Effector memory CD8-positive, alpha-beta T cell (primary cell): ENCODE measurements around the gene BRSK2.
"Not testable (repeated sequence)": the region's sequence is repeated elsewhere in the genome, so short reads cannot be mapped to it uniquely, and the experiment has no call there.

Experiments used
- ATAC-seq: fragments of 150-1000 bp; cut with Tn5 transposase; replicated peaks from 2 replicates; pipeline ENCODE4 v1.10.0; 2021; ENCODE audit warnings: mild to moderate bottlenecking, moderate library complexity
- DNase-seq, 3 experiments: peaks; one replicate each; pipeline ENCODE4 v3.0.0; 2021
- H3K27ac Mint-ChIP-seq, 2 donors: one replicate each; pipeline ENCODE4 v1.8.0; 2022; ENCODE audit warnings: mild to moderate bottlenecking in 2 of 2, mixed read lengths in 2 of 2, moderate library complexity in 2 of 2
- H3K27me3 Mint-ChIP-seq, 2 donors: one replicate each; pipeline ENCODE4 v1.8.0; 2022; ENCODE audit warnings: mixed read lengths in 2 of 2
- H3K36me3 Mint-ChIP-seq: one replicate; pipeline ENCODE4 v1.8.0; 2022; ENCODE audit warnings: mild to moderate bottlenecking, moderate library complexity, mixed read lengths; ENCODE audit not compliant: insufficient read depth
- H3K4me1 Mint-ChIP-seq, 2 donors: one replicate each; pipeline ENCODE4 v1.8.0; 2022; ENCODE audit warnings: low read depth in 2 of 2, mixed read lengths in 2 of 2
- H3K4me3 Mint-ChIP-seq, 2 donors: one replicate each; pipeline ENCODE4 v1.8.0; 2022; ENCODE audit warnings: mild to moderate bottlenecking in 2 of 2, mixed read lengths in 2 of 2, moderate library complexity in 2 of 2
- H3K9me3 Mint-ChIP-seq, 2 donors: one replicate each; pipeline ENCODE4 v1.8.0; 2022; ENCODE audit warnings: mixed read lengths in 2 of 2

Gene BRSK2

DNA sequence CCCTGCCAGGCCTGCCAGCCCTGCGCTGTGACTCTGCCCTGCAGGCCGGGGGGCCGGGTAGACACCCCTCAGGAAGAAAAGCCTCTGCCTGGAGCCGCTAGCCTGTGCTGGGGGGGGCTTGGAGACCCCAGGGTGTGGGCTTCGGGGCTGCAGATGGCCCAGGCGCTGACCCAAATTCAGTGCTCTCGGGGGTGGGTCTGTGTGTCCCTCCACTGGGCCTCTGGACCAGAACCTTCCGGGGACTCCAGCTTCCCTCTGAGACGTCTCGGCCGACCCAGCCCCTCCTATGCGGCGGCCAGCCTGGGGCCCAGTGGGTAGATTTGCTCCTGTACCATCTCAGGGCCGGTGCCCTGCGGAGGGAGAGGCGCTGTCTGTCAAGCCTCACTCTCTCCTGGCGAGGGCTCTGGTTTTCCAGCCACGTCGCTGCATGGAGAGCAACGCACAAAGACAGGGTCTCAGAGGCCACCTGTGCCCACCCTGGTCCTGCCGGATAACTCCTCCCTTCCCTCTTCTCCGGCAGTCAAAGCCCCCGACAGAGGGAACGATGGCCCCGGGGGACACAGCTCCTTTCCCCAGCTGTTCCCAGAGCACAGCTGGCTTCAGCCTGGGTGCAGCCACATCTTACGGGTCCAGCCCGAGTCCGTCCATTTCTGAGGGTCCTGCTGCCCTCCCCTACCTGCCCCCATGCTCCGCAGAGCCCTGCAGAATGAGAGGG lies 40.2 kb upstream of the BRSK2 start:
- ATAC-seq (no peak), DNase-seq (no peak)
- peaks cover 0 to 17% of the 10 kb centered on the region in 2 donors for H3K27me3 Mint-ChIP-seq
- no peaks in the 10 kb centered on the region for H3K36me3 Mint-ChIP-seq
- no peak overlapping the region for H3K4me3 Mint-ChIP-seq
- H3K9me3 Mint-ChIP-seq: no peaks in the 10 kb centered on the region
- H3K27ac Mint-ChIP-seq: no peak overlapping the region
- H3K4me1 Mint-ChIP-seq: no peaks in the 10 kb centered on the region

DNA sequence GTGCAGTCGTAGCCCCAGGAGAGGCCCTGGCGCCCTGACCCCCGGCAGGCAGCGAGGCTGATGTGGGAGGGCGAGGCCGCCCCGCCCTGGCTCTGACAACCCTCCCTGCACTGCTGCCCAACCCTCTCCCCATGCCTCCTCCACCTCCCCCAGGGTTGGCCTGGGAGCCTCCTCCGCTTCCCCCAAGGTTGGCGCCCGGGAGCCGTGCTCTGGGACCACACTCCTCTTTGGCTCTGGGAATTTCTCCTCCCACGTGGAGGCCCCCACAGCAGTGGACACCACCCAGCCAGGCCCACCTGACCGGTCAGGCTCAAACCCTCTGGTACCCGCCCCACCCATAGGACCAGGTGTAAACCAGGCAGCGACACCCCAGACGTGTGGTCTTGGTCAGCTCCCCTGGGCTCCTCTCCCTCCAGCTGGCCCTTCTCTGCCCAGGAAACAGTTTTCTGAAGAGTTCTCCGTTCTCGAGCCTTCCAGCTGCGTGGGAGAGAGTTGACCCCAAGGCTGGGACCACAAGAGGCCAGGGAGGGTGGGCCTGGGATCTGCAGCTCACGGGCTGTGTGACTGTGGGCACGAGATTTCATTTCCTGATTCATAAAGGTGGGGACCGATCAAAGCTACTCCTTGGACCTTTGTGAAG lies 39.5 kb upstream of the BRSK2 start:
- no peaks in the 10 kb centered on the region for H3K4me1 Mint-ChIP-seq
- no peak for DNase-seq
- H3K27me3 Mint-ChIP-seq: peaks cover 0 to 24% of the 10 kb centered on the region in 2 donors
- no peaks in the 10 kb centered on the region for H3K9me3 Mint-ChIP-seq
- no peak for ATAC-seq
- H3K36me3 Mint-ChIP-seq: no peaks in the 10 kb centered on the region
- no peak overlapping the region for H3K4me3 Mint-ChIP-seq
- peak overlapping the region in 1 of 2 donors; percentile 60 for H3K27ac Mint-ChIP-seq

DNA sequence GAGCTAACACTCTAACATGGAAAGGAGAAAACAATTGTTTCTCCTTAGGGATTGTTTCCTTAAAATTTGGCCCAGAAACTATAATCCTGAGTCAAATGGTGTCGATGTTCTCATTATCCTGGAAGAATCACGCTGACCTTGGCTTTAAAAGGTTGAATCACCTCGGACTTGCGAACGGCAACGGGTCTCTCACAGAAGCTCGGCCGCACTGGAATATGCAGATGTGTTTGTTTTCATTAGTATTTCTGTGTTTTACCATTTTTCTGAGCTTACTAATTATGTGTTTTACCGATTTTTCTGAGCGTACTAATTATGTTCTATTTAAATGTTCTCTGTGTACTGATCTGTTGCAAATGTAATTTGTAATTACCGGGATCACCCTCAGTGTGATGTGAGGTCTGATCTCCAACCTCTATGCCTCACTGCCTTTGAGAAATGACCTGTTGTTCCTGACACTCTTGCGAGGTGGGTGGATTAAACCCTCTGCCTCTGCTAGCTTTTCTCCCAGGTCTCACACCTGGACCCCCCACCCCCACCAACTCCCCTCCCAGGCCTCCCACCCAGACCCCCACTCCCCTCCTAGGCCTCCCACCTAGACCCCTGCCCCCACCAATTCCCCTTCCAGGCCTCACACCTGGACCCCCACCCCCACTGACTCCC lies 38.3 kb upstream of the BRSK2 start:
- Mint-ChIP-seq H3K27me3 (peaks cover 5 to 32% of the 10 kb centered on the region in 2 donors), H3K4me3 (no peak overlapping the region), H3K9me3 (no peaks in the 10 kb centered on the region), H3K27ac (peak overlapping the region; percentile 28 to 60), H3K36me3 (no peaks in the 10 kb centered on the region), H3K4me1 (no peaks in the 10 kb centered on the region)
- ATAC-seq (no peak), DNase-seq (no peak)

DNA sequence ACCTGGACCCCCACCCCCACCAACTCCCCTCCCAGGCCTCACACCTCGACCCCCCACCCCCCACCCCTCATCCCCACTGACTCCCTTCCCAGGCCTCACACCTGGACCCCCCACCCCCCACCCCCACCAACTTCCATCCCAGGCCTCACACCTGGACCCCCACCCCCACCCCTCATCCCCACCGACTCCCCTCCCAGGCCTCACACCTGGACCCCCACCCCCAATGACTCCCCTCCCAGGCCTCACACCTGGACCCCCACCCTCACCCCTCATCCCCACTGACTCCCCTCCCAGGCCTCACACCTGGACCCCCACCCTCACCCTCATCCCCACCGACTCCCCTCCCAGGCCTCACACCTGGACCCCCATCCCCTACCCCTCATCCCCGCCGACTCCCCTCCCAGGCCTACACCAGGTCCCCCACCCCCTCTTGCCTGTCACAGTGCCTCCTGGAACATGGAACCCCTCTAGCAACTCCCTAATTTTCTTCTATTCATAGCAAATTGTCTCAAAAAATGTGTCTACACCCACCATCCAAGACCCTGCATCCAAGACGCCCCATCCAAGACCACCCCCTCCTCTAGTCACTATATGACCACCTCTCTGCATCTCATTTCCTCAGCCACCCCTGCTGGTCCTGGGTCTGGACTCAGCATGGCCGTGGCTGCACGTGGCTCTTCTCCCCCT lies 36.9 kb upstream of the BRSK2 start:
- Mint-ChIP-seq H3K9me3 (no peaks in the 10 kb centered on the region), H3K4me1 (no peaks in the 10 kb centered on the region), H3K27me3 (peaks cover 10 to 32% of the 10 kb centered on the region in 2 donors), H3K4me3 (no peak overlapping the region), H3K27ac (peak overlapping the region in 1 of 2 donors; percentile 33), H3K36me3 (peaks cover 3% of the 10 kb centered on the region)
- DNase-seq (no peak), ATAC-seq (no peak)

DNA sequence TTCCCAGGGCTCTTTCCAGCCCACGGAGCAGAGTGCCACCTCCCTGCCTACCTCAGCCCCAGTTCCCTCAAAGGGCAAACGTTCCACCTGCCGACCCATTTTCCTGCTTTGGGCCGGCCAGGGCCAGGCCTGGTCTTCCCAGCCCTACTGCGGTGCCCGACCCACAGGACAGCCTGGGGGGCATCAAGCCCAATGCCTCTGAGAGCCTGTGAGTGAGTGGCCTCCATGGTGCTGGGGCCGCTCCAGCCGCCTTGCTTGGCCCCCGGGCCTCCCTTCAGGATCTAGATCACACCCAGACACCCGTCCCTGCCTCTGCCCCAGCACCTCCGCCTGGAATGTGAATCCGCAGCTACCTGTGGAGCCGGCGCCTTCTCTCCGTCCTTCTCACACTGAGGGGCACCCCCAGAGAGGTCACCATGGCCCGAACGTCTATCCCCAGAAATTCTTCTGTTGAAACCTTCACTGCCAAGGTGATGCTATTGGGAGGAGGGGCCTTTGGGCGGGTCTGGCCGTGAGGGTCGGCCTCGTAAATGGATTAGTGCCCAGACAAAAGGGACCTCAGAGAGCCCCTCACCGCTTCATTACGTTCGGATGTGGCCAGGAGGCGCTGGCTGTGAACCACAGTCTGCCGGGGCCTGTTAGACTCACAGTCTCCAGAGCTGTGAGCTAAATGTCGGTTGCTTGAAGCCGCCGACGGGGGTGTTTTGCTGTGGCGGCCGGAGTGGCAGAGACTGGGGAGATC lies 36.2 kb upstream of the BRSK2 start:
- no peaks in the 10 kb centered on the region for H3K4me1 Mint-ChIP-seq
- H3K27ac Mint-ChIP-seq: peak overlapping the region in 1 of 2 donors; percentile 33
- DNase-seq: no peak
- H3K36me3 Mint-ChIP-seq: peaks cover 3% of the 10 kb centered on the region
- ATAC-seq: no peak
- no peaks in the 10 kb centered on the region for H3K9me3 Mint-ChIP-seq
- H3K27me3 Mint-ChIP-seq: peaks cover 10 to 32% of the 10 kb centered on the region in 2 donors
- no peak overlapping the region for H3K4me3 Mint-ChIP-seq

DNA sequence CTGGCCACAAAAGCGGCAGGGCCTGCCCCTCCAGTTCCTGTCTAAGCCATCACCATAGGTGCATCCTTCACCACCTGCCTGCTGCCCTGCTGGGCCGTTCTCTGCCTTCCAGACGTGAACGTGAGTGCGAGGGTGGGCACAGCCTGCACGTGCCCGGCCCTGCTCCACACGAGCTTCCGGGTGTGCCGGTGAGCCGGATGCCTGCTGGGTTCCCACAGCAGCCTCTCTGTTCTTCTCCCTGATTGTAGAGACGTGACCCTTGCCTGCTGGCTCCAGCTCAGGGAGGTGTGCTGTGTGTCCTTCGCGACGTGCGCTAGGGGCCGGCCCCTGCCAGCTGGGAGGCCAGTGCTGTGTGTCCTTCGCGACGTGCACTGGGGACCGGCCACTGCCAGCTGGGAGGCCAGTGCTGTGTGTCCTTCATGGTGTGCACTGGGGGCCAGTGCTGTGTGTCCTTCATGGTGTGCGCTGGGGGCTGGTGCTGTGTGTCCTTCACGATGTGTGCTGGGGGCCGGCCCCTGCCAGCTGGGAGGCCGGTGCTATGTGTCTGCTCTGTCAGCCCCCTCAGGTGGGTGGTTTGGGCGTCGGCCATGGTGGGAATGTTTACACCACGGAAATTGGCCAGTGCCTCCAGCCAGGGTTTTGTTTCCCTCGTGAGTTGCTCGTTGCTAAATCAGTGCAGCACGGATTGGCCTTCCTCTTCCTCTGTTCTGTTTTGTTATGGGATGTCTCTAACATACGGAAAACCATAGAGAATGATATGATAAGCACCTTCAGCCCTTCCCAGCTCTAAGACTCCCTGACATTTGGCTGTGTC lies 35.4 kb upstream of the BRSK2 start:
- ATAC-seq (no peak), DNase-seq (no peak)
- no peaks in the 10 kb centered on the region for H3K4me1 Mint-ChIP-seq
- H3K4me3 Mint-ChIP-seq: no peak overlapping the region
- no peaks in the 10 kb centered on the region for H3K9me3 Mint-ChIP-seq
- H3K36me3 Mint-ChIP-seq: peaks cover 3% of the 10 kb centered on the region
- no peak overlapping the region for H3K27ac Mint-ChIP-seq
- H3K27me3 Mint-ChIP-seq: peaks cover 10 to 32% of the 10 kb centered on the region in 2 donors

DNA sequence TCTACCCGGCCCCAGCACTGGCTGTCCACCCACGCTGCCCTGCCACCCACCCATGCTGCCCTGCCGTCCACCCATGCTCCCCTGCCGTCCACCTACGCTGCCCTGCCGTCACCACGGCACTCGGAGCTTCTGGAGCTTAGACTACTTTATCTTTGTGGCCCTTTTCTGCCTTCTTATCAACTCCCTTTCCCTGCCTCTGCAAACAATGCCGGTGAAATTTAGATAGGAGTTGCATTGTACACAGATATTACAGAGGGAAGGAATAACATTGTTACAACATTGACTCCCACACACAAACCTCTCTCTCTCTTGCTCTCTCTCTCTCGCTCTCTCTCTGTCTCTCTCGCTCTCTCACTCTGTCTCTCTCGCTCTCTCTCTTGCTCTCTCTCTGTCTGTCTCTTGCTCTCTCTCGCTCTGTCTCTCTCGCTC lies 33.7 kb upstream of the BRSK2 start:
- peaks cover 15 to 39% of the 10 kb centered on the region in 2 donors for H3K27me3 Mint-ChIP-seq
- H3K9me3 Mint-ChIP-seq: no peaks in the 10 kb centered on the region
- no peaks in the 10 kb centered on the region for H3K4me1 Mint-ChIP-seq
- no peak overlapping the region for H3K27ac Mint-ChIP-seq
- ATAC-seq: no peak
- H3K4me3 Mint-ChIP-seq: no peak overlapping the region
- peaks cover 3% of the 10 kb centered on the region for H3K36me3 Mint-ChIP-seq
- DNase-seq: no peak

DNA sequence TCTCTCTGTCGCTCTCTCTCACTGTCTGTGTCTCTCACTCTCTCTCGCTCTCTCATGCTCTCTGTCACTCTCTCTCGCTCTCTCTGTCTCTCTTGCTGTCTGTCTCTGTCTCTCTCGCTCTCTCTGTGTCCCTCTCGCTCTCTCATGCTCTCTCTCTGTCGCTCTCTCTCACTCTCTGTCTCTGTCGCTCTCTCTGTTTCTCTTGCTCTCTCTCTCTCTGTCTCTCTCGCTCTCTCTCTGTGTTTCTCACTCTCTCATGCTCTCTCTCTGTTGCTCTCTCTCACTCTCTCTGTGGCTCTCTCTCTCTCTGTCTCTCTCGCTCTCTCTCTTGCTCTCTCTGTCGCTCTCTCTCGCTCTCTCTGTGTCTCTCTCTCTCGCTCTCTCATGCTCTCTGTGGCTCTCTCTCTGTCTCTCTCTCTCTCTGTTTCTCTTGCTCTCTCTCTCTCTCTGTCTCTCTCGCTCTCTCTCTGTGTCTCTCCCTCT lies 33.2 kb upstream of the BRSK2 start:
- no peaks in the 10 kb centered on the region for H3K9me3 Mint-ChIP-seq
- peaks cover 3% of the 10 kb centered on the region for H3K36me3 Mint-ChIP-seq
- ATAC-seq: no peak
- H3K4me3 Mint-ChIP-seq: no peak overlapping the region
- H3K27ac Mint-ChIP-seq: no peak overlapping the region
- DNase-seq: no peak
- H3K4me1 Mint-ChIP-seq: no peaks in the 10 kb centered on the region
- peaks cover 15 to 39% of the 10 kb centered on the region in 2 donors for H3K27me3 Mint-ChIP-seq

DNA sequence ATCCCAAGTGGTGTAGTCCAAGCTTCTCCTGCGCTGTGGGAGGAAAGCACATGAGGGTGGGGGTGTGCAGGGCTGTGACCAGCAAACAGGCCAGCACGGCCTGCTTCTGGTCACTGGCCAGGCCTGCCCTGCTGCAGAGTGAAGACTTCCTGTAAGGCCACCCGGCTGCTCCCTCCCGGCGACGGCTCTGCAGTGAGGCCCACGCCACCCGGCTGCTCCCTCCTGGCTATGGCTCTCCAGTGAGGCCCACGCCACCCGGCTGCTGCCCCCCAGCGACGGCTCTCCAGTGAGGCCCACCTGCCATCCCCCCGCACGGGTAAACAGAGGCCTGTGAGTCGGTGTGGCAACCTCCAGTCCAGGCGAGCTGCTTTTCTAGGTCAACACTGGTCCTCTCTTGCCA lies 31.4 kb upstream of the BRSK2 start:
- H3K4me3 Mint-ChIP-seq: no peak overlapping the region

DNA sequence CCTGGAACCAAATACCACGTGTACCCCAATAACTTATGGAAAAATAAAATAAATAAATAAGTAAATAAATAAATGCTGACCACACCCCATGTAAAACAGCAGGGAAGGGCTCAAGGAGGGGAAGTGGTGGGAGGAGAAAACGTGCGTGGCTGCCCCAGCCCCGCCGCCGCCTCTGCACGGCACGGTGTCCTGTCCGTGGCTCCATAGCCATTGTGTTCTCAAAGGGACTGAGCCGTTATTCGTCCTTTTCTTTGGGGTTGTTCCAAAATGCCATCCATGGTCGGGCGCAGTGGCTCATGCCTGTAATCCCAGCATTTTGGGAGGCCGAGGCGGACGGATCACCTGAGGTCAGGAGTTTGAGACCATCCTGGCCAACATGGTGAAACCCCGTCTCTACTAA lies 30.8 kb upstream of the BRSK2 start:
- not testable (repeated sequence) for H3K27ac Mint-ChIP-seq, DNase-seq, H3K4me3 Mint-ChIP-seq, H3K4me1 Mint-ChIP-seq, H3K9me3 Mint-ChIP-seq, ATAC-seq, H3K36me3 Mint-ChIP-seq
- peaks cover 20 to 42% of the 10 kb centered on the region in 2 donors for H3K27me3 Mint-ChIP-seq

More for the DNA sequence above, 31.4 kb upstream of the BRSK2 start:
- Mint-ChIP-seq H3K27me3 (peaks cover 20 to 43% of the 10 kb centered on the region in 2 donors), H3K27ac (no peak overlapping the region), H3K9me3 (no peaks in the 10 kb centered on the region), H3K4me1 (no peaks in the 10 kb centered on the region), H3K36me3 (peaks cover 3% of the 10 kb centered on the region)
- no peak for ATAC-seq
- no peak for DNase-seq

DNA sequence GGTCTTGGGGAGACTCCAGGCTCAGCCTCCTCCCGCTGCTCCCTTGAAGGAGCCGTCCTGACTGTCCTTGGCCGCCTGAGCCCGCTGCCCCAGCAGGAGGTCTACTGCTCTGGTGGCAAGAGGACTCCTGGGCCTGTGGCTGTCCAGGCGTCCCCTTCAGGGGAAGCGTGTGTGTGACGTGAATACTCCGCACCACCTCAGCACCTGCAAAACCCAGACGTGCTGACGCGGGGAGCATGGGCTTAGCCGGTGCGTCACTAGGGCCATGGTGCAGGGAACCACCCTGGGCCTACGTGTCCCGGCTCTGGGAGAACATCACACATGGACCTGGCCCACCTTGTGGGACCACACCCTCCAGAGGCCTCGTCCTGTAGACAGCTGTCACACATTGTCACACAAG lies 30.2 kb upstream of the BRSK2 start:
- no peak overlapping the region for H3K27ac Mint-ChIP-seq
- no peak overlapping the region for H3K4me3 Mint-ChIP-seq
- H3K27me3 Mint-ChIP-seq: peaks cover 22 to 42% of the 10 kb centered on the region in 2 donors
- no peaks in the 10 kb centered on the region for H3K4me1 Mint-ChIP-seq
- DNase-seq (no peak), ATAC-seq (no peak)
- no peaks in the 10 kb centered on the region for H3K9me3 Mint-ChIP-seq
- H3K36me3 Mint-ChIP-seq: peaks cover 3% of the 10 kb centered on the region

DNA sequence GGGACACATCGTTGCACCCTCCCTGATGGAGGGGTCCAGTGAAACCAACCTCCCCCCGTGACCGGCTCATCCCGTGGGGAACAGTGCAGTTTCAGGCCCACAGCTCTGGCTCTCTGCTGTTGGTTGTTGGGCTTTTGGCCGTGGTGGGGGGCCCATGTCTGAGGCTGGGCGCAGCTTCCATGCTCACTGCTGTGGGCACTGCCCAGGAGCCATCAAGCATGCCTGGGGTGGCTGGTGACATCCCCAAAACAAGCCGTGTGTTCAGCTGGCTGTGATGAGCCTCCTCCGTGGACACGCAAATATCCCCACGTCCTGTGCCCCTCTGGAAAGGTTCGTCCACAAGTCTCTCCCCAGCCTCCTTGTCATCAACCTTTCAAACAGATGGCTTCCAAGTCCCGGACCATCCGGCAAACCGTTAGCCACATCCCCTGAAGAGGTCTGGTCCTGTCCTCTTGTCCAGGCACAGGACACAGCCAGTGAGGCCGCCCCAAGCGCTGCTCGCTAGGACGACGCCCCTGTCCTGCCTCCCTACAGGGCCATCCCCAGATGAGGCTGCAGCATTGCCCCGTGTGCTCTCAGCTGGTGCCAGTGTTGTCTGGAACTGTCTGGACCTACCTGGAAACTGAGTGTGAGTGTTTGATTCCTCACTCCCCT lies 29.4 kb upstream of the BRSK2 start:
- H3K4me1 Mint-ChIP-seq: no peaks in the 10 kb centered on the region
- H3K36me3 Mint-ChIP-seq: peaks cover 3% of the 10 kb centered on the region
- H3K27me3 Mint-ChIP-seq: peaks cover 29 to 43% of the 10 kb centered on the region in 2 donors
- no peaks in the 10 kb centered on the region for H3K9me3 Mint-ChIP-seq
- H3K4me3 Mint-ChIP-seq: no peak overlapping the region
- ATAC-seq: no peak
- DNase-seq: no peak
- no peak overlapping the region for H3K27ac Mint-ChIP-seq
